Neural progenitor cell (in vitro differentiated cells): ENCODE measurements around the gene PRKD3. TPM values are rescaled to one million over a fixed set of nuclear protein-coding genes. Genes with fewer than 3 reads are reported as not detected.

Experiments
- DNase-seq: peaks from one replicate; pipeline ENCODE4 v3.0.0-alpha.2; 2016; ENCODE audit warnings: low spot score
- H2AFZ ChIP-seq: fragments of 200-600 bp; sonication (generic); replicated peaks from 2 replicates; pipeline ENCODE4 v1.6.1; 2016; ENCODE audit warnings: antibody characterized with exemption
- H3F3A ChIP-seq: fragments of 200-600 bp; sonication (generic); 2 replicates; pipeline ENCODE4 v1.6.1; 2016; ENCODE audit warnings: antibody characterized with exemption, low read depth
- H3K27ac ChIP-seq: fragments of 200-600 bp; sonication (generic); 2 replicates; pipeline ENCODE4 v1.5.1; 2016; ENCODE audit warnings: mild to moderate bottlenecking
- H3K27me3 ChIP-seq: fragments of 200-600 bp; sonication (generic); 2 replicates; pipeline ENCODE4 v1.6.1; 2016; ENCODE audit warnings: mild to moderate bottlenecking, moderate library complexity
- H3K36me3 ChIP-seq: fragments of 200-600 bp; sonication (generic); 2 replicates; pipeline ENCODE4 v1.5.1; 2016
- H3K4me1 ChIP-seq: fragments of 200-600 bp; sonication (generic); 2 replicates; pipeline ENCODE4 v1.6.1; 2016; ENCODE audit warnings: mixed run types
- H3K4me2 ChIP-seq: fragments of 200-600 bp; sonication (generic); 2 replicates; pipeline ENCODE4 v1.6.1; 2016
- H3K4me3 ChIP-seq: fragments of 200-600 bp; sonication (generic); 2 replicates; pipeline ENCODE4 v1.5.1; 2016
- H3K79me2 ChIP-seq: fragments of 200-600 bp; sonication (generic); 2 replicates; pipeline ENCODE4 v1.6.1; 2016; ENCODE audit warnings: low read depth
- H3K9ac ChIP-seq: fragments of 200-600 bp; sonication (generic); 2 replicates; pipeline ENCODE4 v1.6.1; 2016
- H3K9me3 ChIP-seq: fragments of 200-600 bp; sonication (generic); 2 replicates; pipeline ENCODE4 v1.5.1; 2016; ENCODE audit warnings: low read depth
- H4K20me1 ChIP-seq: fragments of 200-600 bp; sonication (generic); 2 replicates; pipeline ENCODE4 v1.6.1; 2016; ENCODE audit warnings: low read depth
- H3K27ac Mint-ChIP-seq: 3 replicates; pipeline ENCODE4 v1.8.0; 2021; ENCODE audit warnings: mixed read lengths
- H3K27me3 Mint-ChIP-seq: 2 replicates; pipeline ENCODE4 v1.8.0; 2022; ENCODE audit warnings: low read depth, mild to moderate bottlenecking, inconsistent platforms, moderate library complexity, mixed read lengths; ENCODE audit not compliant: insufficient read depth
- H3K36me3 Mint-ChIP-seq: 3 replicates; pipeline ENCODE4 v1.8.0; 2021; ENCODE audit warnings: mixed read lengths
- H3K4me1 Mint-ChIP-seq: 3 replicates; pipeline ENCODE4 v1.8.0; 2021; ENCODE audit warnings: mixed read lengths
- H3K4me3 Mint-ChIP-seq: 3 replicates; pipeline ENCODE4 v1.8.0; 2021; ENCODE audit warnings: mild to moderate bottlenecking, moderate library complexity, mixed read lengths
- H3K9me3 Mint-ChIP-seq: 3 replicates; pipeline ENCODE4 v1.8.0; 2020; ENCODE audit warnings: mixed read lengths
- CTCF ChIP-seq: fragments of 200-600 bp; sonication (generic); IDR thresholded peaks from 2 replicates; pipeline ENCODE4 v1.5.1; 2017; ENCODE audit warnings: antibody characterized with exemption, mild to moderate bottlenecking
- EZH2 ChIP-seq: fragments of 200-600 bp; sonication (generic); IDR thresholded peaks from 2 replicates; pipeline ENCODE4 v1.6.1; 2017; ENCODE audit warnings: antibody characterized with exemption, mild to moderate bottlenecking, moderate library complexity
- EZH2phosphoT487 ChIP-seq: fragments of 200-600 bp; sonication (generic); IDR thresholded peaks from 2 replicates; pipeline ENCODE4 v1.6.1; 2017; ENCODE audit warnings: antibody characterized with exemption
- total RNA-seq: library from RNA; depleted of rRNA; stranded (reverse); fragments of >200 nt; gene quantifications from 2 replicates; pipeline ENCODE4 v1.2.3, GENCODE V29; 2015; ENCODE audit warnings: low replicate concordance

PRKD3 gene
- total RNA-seq, 1 donor from 2014 or later = 95.9 TPM

GRCh38 chr2:37317746-37318145, 6.9 kb downstream of the PRKD3 start:
- Histone ChIP-seq H3K79me2 (peaks cover 100% of the 10 kb centered on the region), H3K4me2 (no peak overlapping the region), H3K36me3 (no peaks in the 10 kb centered on the region), H3K27ac (no peak overlapping the region), H3F3A (peaks cover 6% of the 10 kb centered on the region), H3K4me1 (peaks cover 42% of the 10 kb centered on the region), H4K20me1 (peaks cover 77% of the 10 kb centered on the region), H3K9me3 (no peaks in the 10 kb centered on the region), H2AFZ (no peak overlapping the region), H3K4me3 (no peak overlapping the region), H3K9ac (no peak overlapping the region), H3K27me3 (no peaks in the 10 kb centered on the region)
- DNase-seq = no peak
- Mint-ChIP-seq H3K36me3 (peaks cover 34% of the 10 kb centered on the region), H3K27me3 (no peaks in the 10 kb centered on the region), H3K4me3 (no peak overlapping the region), H3K27ac (no peak overlapping the region), H3K9me3 (no peaks in the 10 kb centered on the region), H3K4me1 (peaks cover 21% of the 10 kb centered on the region)
- TF ChIP-seq EZH2phosphoT487 (no peak), CTCF (no peak), EZH2 (no peak)

GRCh38 chr2:37316181-37316580, 8.5 kb downstream of the PRKD3 start:
- H3K4me3 ChIP-seq = no peak overlapping the region

GRCh38 chr2:37315364-37315763, 9.3 kb downstream of the PRKD3 start:
- Histone ChIP-seq H3K27me3 (no peaks in the 10 kb centered on the region), H3K9ac (no peak overlapping the region), H3F3A (peaks cover 6% of the 10 kb centered on the region), H2AFZ (no peak overlapping the region), H3K4me2 (peak overlapping the region; percentile 23), H3K36me3 (no peaks in the 10 kb centered on the region), H3K9me3 (no peaks in the 10 kb centered on the region), H3K4me3 (no peak overlapping the region), H3K4me1 (peaks cover 29% of the 10 kb centered on the region), H3K79me2 (peaks cover 100% of the 10 kb centered on the region), H3K27ac (no peak overlapping the region), H4K20me1 (peaks cover 65% of the 10 kb centered on the region)
- Mint-ChIP-seq H3K27me3 (no peaks in the 10 kb centered on the region), H3K4me1 (peaks cover 8% of the 10 kb centered on the region), H3K4me3 (no peak overlapping the region), H3K27ac (no peak overlapping the region), H3K36me3 (peaks cover 43% of the 10 kb centered on the region), H3K9me3 (no peaks in the 10 kb centered on the region)
- no peak for TF ChIP-seq EZH2
- no peak for TF ChIP-seq CTCF
- TF ChIP-seq EZH2phosphoT487 = no peak
- no peak for DNase-seq

More at GRCh38 chr2:37316181-37316580, 8.5 kb downstream of the PRKD3 start:
- Histone ChIP-seq H3K36me3 (no peaks in the 10 kb centered on the region), H2AFZ (no peak overlapping the region), H3K9me3 (no peaks in the 10 kb centered on the region), H3K4me2 (no peak overlapping the region), H3K79me2 (peaks cover 100% of the 10 kb centered on the region), H3K27ac (peak overlapping the region; percentile 31), H3K27me3 (no peaks in the 10 kb centered on the region), H3K9ac (no peak overlapping the region), H3K4me1 (peaks cover 29% of the 10 kb centered on the region), H3F3A (peaks cover 6% of the 10 kb centered on the region), H4K20me1 (peaks cover 65% of the 10 kb centered on the region)
- TF ChIP-seq CTCF (no peak), EZH2phosphoT487 (no peak), EZH2 (no peak)
- Mint-ChIP-seq H3K4me1 (peaks cover 8% of the 10 kb centered on the region), H3K36me3 (peaks cover 37% of the 10 kb centered on the region), H3K4me3 (no peak overlapping the region), H3K9me3 (no peaks in the 10 kb centered on the region), H3K27me3 (no peaks in the 10 kb centered on the region), H3K27ac (no peak overlapping the region)
- no peak for DNase-seq
